ENCODE results near the gene TTLL8. TPM values are rescaled to one million over a fixed set of nuclear protein-coding genes. Genes with fewer than 3 reads are reported as not detected.
"Not testable (repeated sequence)": the region's sequence is repeated elsewhere in the genome, so short reads cannot be mapped to it uniquely, and the experiment has no call there.

TTLL8 gene
- total RNA-seq, 1 donor from 2014 or later: not detected

DNA sequence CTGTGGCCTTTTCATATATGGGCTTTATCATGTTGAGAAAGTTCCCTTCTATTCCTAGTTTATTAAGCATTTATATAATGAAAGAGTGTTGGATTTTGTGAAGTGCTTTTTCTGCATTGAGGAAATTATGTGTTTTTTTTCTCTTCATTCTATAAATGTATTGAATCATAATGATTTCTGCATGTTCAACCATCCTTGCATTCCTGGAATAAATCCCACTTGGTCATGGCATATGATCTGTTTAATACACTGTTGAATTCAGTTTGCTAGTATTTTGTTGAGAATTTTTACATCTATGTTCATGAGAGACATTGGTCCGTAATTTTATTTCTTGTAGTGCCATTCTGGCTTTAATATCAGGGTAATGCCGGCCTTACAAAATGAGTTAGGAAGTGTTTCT lies 71.8 kb downstream of the TTLL8 start:
- Histone ChIP-seq H3K4me1 (ENCODE audit: control insufficient read depth in 3 of 3, insufficient read depth in 3 of 3, low read length in 3 of 3) (peaks cover 0 to 2% (median 0%) of the 10 kb centered on the region in 3 donors), H3K27ac (ENCODE audit: low read depth, low read length) (no peak overlapping the region), H3K27me3 (ENCODE audit: control insufficient read depth in 3 of 3, insufficient read depth in 3 of 3, low read length in 3 of 3) (peaks cover 14 to 18% (median 15%) of the 10 kb centered on the region in 3 donors)

DNA sequence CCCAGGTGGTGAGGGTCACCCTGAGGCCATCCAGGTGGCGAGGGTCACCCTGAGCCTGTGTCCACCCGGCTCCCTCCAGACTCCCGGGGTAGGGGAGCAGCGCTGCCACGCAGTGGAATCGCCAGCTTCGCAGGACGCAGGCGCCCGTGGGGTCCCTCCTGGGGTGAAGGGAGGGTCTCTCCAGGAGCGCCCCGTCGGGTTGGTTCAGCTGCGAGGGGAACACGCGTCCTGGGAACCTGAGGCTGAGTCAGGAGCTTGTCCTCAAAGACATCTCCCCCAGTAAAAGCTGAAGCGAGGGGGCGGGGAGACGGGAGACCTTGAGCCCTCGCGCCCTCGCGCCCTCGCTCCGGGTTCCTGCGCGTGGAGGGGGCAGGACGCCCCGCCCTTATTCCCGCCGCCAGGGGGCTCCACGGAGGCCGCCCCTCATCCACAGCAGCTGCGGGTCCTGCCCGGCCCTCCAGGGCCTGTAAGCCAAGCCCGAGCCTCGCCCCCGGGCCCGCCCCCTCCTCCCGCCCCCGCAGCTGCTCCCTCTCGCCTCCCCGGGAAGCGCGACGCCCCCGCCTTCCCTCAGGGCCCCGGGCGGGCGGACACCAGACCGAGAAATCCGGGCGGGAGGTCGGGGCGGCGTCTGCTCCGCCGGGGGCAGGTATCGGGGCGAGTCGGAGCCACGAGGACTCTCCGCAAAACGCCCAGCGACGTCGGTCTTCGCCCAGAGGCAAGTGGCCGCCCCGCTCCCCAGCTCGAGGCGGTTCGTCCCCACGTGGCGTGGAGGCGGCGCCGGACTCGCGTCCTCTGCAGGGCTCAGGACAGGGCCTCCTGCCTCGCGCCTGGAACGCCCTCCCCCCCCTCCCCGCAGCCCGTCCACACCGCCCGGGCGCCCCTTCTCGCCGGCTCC lies 74.7 kb downstream of the TTLL8 start:
- no peak overlapping the region for H3K27ac ChIP-seq (ENCODE audit: low read depth, low read length)
- H3K9me3 ChIP-seq (ENCODE audit: control insufficient read depth in 3 of 3, low read length in 3 of 3): peaks cover 0 to 2% (median 0%) of the 10 kb centered on the region in 3 donors
- peak overlapping the region in 1 of 3 donors; percentile 41 for H3K4me3 ChIP-seq (ENCODE audit: low read length in 3 of 3)
- no peak overlapping the region for H3K9ac ChIP-seq (ENCODE audit: low read depth in 1 of 3, low read length in 3 of 3)
- H3K4me1 ChIP-seq (ENCODE audit: control insufficient read depth in 3 of 3, insufficient read depth in 3 of 3, low read length in 3 of 3): peaks cover 0 to 2% (median 0%) of the 10 kb centered on the region in 3 donors
- H3K36me3 ChIP-seq (ENCODE audit: control insufficient read depth in 3 of 3, insufficient read depth in 3 of 3, low read length in 3 of 3): no peaks in the 10 kb centered on the region
- H3K27me3 ChIP-seq (ENCODE audit: control insufficient read depth in 3 of 3, insufficient read depth in 3 of 3, low read length in 3 of 3): peaks cover 14 to 18% (median 15%) of the 10 kb centered on the region in 3 donors

More for the DNA sequence above, 71.8 kb downstream of the TTLL8 start:
- H3K4me3 ChIP-seq (ENCODE audit: low read length in 3 of 3): no peak overlapping the region
- H3K9ac ChIP-seq (ENCODE audit: low read depth in 1 of 3, low read length in 3 of 3): no peak overlapping the region
- peaks cover 0 to 2% (median 0%) of the 10 kb centered on the region in 3 donors for H3K9me3 ChIP-seq (ENCODE audit: control insufficient read depth in 3 of 3, low read length in 3 of 3)
- no peaks in the 10 kb centered on the region for H3K36me3 ChIP-seq (ENCODE audit: control insufficient read depth in 3 of 3, insufficient read depth in 3 of 3, low read length in 3 of 3)

DNA sequence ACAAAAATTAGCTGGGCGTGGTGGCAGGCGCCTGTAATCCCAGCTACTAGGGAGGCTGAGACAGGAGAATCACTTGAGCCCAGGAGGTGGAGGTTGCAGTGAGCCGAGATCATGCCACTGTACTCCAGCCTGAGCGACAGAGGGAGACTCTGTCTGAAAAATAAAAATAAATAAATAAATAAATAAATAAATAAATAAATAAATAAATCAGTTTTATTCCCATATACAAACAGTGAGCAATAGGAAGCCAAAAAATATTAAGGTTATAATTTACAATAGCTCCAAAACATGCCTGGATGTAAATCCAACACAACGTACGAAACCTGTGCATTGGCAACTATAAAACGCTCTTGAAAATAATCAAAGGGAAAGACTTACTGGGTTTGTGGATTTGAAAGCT lies 76.3 kb downstream of the TTLL8 start:
- H3K9me3 ChIP-seq (ENCODE audit: control insufficient read depth in 3 of 3, low read length in 3 of 3); H3K9ac ChIP-seq (ENCODE audit: low read depth in 1 of 3, low read length in 3 of 3): not testable (repeated sequence)

DNA sequence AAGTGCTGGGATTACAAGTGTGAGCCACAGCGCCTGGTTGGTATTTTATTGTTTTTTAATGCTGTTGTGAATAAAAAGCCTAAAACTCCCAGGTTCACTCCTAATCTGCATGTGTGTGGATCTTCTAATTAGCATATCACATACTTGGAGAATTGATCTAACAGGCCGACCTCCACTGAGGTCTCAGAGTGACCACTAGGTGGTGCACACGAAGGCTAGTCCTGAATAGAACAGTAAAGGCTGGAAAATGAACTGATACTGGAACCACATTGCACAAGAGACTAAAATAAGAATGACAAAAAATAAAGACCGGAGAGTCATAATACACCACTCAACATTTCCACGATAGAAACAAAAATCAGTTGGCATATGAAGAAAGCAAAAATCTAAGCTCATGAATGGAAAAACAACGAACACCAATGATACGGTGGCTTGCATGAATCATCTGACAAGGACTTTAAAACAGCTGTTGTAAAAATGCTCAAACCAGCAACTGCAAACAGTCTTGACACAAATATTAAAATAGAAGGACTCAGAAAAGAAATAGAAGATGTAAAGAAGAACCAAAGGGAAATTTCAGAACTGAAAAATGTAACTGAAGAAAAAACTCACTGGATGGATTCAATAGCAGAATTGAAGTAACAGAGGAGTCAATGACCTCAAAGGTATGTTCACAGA lies 78.4 kb downstream of the TTLL8 start:
- Histone ChIP-seq H3K4me3 (ENCODE audit: low read length in 3 of 3) (no peak overlapping the region), H3K9me3 (ENCODE audit: control insufficient read depth in 3 of 3, low read length in 3 of 3) (no peaks in the 10 kb centered on the region), H3K4me1 (ENCODE audit: control insufficient read depth in 3 of 3, insufficient read depth in 3 of 3, low read length in 3 of 3) (peaks cover 0 to 5% (median 5%) of the 10 kb centered on the region in 3 donors), H3K27me3 (ENCODE audit: control insufficient read depth in 3 of 3, insufficient read depth in 3 of 3, low read length in 3 of 3) (peaks cover 12 to 15% (median 14%) of the 10 kb centered on the region in 3 donors), H3K9ac (ENCODE audit: low read depth in 1 of 3, low read length in 3 of 3) (no peak overlapping the region), H3K36me3 (ENCODE audit: control insufficient read depth in 3 of 3, insufficient read depth in 3 of 3, low read length in 3 of 3) (no peaks in the 10 kb centered on the region), H3K27ac (ENCODE audit: low read depth, low read length) (no peak overlapping the region)

More for the DNA sequence above, 76.3 kb downstream of the TTLL8 start:
- peaks cover 14 to 18% (median 15%) of the 10 kb centered on the region in 3 donors for H3K27me3 ChIP-seq (ENCODE audit: control insufficient read depth in 3 of 3, insufficient read depth in 3 of 3, low read length in 3 of 3)
- not testable (repeated sequence) for H3K27ac ChIP-seq (ENCODE audit: low read depth, low read length); H3K4me3 ChIP-seq (ENCODE audit: low read length in 3 of 3); H3K36me3 ChIP-seq (ENCODE audit: control insufficient read depth in 3 of 3, insufficient read depth in 3 of 3, low read length in 3 of 3); H3K4me1 ChIP-seq (ENCODE audit: control insufficient read depth in 3 of 3, insufficient read depth in 3 of 3, low read length in 3 of 3)

DNA sequence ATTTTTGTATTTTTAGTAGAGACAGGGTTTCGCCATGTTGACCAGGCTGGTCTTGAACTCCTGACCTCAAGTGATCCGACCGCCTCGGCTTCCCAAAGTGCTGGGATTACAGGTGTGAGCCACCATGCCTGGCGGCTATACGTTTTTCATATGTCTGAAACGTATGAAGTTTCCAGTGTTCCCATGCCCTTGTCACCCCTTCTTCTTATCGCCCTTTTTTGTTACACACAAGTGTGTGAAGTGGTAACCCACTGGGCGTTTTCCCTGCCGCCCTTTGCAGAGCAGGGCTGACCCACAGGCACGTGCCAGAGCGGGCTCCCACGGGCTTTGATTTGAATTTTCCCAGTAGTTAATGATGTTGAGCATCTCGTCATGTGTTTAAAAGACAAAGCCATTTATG lies 80.5 kb downstream of the TTLL8 start:
- Histone ChIP-seq H3K27ac (ENCODE audit: low read depth, low read length) (no peak overlapping the region), H3K4me3 (ENCODE audit: low read length in 3 of 3) (no peak overlapping the region), H3K27me3 (ENCODE audit: control insufficient read depth in 3 of 3, insufficient read depth in 3 of 3, low read length in 3 of 3) (peaks cover under 1 to 1% (median 1%) of the 10 kb centered on the region in 3 donors), H3K36me3 (ENCODE audit: control insufficient read depth in 3 of 3, insufficient read depth in 3 of 3, low read length in 3 of 3) (no peaks in the 10 kb centered on the region), H3K9ac (ENCODE audit: low read depth in 1 of 3, low read length in 3 of 3) (no peak overlapping the region), H3K9me3 (ENCODE audit: control insufficient read depth in 3 of 3, low read length in 3 of 3) (no peaks in the 10 kb centered on the region), H3K4me1 (ENCODE audit: control insufficient read depth in 3 of 3, insufficient read depth in 3 of 3, low read length in 3 of 3) (peaks cover 0 to 10% (median 3%) of the 10 kb centered on the region in 3 donors)

DNA sequence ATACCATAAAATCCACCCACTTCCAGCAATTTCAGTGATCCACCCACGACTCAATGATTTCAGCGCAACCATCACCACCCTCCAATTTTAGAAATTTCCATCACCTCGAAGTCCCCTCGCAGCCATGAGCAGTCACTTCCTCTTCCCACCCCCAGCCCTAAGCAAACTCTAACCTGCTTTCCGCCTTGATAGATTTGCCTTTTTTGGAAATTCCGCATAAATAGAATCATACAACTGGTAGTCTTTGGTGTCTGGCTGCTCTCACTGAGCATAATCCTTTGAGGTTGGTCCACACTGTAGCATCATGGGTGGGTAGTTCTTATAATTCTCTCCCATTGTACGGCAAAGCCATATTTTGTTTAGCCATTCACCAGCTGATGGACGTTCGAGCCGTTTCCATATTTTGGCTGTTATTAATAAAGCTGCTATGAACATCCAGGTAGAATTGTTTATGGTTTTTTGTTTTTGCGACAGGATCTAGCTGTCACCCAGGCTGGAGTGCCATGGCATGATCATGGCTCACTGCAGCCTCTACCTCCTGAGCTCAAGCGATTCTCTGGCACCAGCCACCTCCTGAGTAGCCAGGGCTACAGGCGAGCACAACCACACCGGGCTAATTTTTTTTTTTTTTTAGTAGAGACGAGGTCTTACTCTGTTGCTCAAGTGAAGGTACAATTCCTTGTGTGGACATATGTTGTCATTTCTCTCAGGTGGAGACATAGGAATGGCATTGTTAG lies 81.5 kb downstream of the TTLL8 start:
- Histone ChIP-seq H3K36me3 (ENCODE audit: control insufficient read depth in 3 of 3, insufficient read depth in 3 of 3, low read length in 3 of 3) (no peaks in the 10 kb centered on the region), H3K27ac (ENCODE audit: low read depth, low read length) (no peak overlapping the region), H3K4me3 (ENCODE audit: low read length in 3 of 3) (no peak overlapping the region), H3K4me1 (ENCODE audit: control insufficient read depth in 3 of 3, insufficient read depth in 3 of 3, low read length in 3 of 3) (peaks cover 0 to 12% (median 6%) of the 10 kb centered on the region in 3 donors), H3K27me3 (ENCODE audit: control insufficient read depth in 3 of 3, insufficient read depth in 3 of 3, low read length in 3 of 3) (no peaks in the 10 kb centered on the region), H3K9ac (ENCODE audit: low read depth in 1 of 3, low read length in 3 of 3) (no peak overlapping the region), H3K9me3 (ENCODE audit: control insufficient read depth in 3 of 3, low read length in 3 of 3) (no peaks in the 10 kb centered on the region)

DNA sequence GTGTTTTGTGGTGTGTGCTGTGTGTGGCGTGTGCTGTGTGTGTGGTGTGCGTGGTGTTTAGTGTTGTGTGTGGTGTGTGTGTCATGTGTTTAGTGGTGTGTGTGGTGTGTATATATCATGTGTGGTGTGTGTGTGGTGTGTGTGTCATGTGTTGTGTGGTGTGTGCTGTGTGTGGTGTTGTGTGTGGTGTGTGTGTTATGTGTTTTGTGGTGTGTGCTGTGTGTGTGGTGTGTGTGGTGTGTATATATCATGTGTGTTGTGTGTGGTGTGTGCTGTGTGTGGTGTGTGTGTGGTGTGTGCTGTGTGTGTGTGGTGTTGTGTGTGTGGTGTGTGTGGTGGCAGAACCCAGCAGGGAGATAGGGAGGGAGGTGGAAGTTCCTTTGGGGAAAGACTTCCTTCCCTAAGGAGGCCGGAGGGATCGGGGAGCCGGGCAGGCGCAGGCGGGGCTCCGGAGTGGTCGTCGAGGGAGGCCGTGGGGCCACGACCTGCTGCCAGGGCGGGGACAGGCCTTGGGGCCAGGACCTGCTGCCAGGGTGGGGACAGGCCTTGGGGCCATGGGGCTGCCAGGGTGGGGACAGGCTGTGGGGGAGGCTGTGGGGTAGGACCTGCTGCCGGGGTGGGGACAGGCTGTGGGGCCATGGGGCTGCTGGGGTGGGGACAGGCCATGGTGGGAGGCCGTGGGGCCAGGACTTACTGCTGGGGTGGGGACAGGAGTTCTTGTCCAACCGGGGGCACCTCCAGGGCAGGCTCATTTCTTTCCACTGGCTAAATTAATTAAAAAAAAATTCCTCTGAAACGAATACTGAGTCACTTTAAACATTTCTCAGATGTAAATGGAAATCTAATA lies 82.3 kb downstream of the TTLL8 start:
- Histone ChIP-seq H3K4me3 (ENCODE audit: low read length in 3 of 3) (no peak overlapping the region), H3K27me3 (ENCODE audit: control insufficient read depth in 3 of 3, insufficient read depth in 3 of 3, low read length in 3 of 3) (no peaks in the 10 kb centered on the region), H3K9me3 (ENCODE audit: control insufficient read depth in 3 of 3, low read length in 3 of 3) (no peaks in the 10 kb centered on the region), H3K36me3 (ENCODE audit: control insufficient read depth in 3 of 3, insufficient read depth in 3 of 3, low read length in 3 of 3) (no peaks in the 10 kb centered on the region), H3K9ac (ENCODE audit: low read depth in 1 of 3, low read length in 3 of 3) (no peak overlapping the region), H3K4me1 (ENCODE audit: control insufficient read depth in 3 of 3, insufficient read depth in 3 of 3, low read length in 3 of 3) (peaks cover 4 to 19% (median 13%) of the 10 kb centered on the region in 3 donors), H3K27ac (ENCODE audit: low read depth, low read length) (no peak overlapping the region)

DNA sequence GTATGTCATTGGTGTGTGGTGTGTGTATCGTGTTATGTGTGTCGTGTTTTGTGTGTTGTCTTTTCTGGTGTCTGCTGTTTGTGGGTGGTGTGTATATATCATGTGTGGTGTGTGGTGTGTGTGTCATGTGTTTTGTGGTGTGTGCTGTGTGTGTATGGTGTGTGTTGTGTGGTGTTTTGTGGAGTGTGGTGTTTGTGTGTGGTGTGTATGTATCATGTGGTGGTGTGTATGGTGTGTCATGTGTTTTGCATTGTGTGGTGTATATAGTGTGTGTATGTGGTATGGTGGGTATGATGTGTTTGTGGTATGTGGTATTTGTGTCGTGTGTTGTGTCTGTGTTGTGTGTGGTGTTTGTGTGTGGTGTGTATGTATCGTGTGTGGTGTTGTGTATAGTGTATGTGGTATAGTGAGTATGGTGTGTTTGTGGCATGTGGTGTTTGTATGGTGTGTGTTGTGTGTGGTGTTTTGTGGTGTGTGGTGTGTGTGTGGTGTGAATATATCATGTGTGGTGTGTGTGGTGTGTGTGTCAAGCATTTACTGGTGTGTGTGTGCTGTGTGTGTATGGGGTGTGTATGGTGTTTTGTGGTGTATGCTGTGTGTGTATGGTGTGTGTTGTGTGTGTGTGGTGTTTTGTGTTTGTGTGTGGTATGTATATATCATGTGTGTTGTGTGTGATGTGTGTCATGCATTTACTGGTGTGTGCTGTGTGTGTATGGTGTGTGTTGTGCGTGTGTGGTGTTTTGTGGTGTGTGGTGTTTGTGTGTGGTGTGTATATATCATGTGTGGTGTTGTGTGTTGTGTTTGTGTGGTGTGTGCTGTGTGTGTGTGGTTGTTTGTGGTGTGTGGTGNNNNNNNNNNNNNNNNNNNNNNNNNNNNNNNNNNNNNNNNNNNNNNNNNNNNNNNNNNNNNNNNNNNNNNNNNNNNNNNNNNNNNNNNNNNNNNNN lies 84.8 kb downstream of the TTLL8 start:
- Histone ChIP-seq H3K4me3 (ENCODE audit: low read length in 3 of 3) (no peak overlapping the region), H3K9me3 (ENCODE audit: control insufficient read depth in 3 of 3, low read length in 3 of 3) (no peaks in the 10 kb centered on the region), H3K4me1 (ENCODE audit: control insufficient read depth in 3 of 3, insufficient read depth in 3 of 3, low read length in 3 of 3) (peaks cover 13 to 41% (median 31%) of the 10 kb centered on the region in 3 donors), H3K27ac (ENCODE audit: low read depth, low read length) (no peak overlapping the region), H3K36me3 (ENCODE audit: control insufficient read depth in 3 of 3, insufficient read depth in 3 of 3, low read length in 3 of 3) (no peaks in the 10 kb centered on the region), H3K27me3 (ENCODE audit: control insufficient read depth in 3 of 3, insufficient read depth in 3 of 3, low read length in 3 of 3) (no peaks in the 10 kb centered on the region), H3K9ac (ENCODE audit: low read depth in 1 of 3, low read length in 3 of 3) (no peak overlapping the region)
